Measurements from ENCODE around the gene VPS8. TPM values are rescaled to one million over a fixed set of nuclear protein-coding genes. Genes with fewer than 3 reads are reported as not detected.

The VPS8 gene
- total RNA-seq, 4 donors from 2014 or later = 23.7 to 61.8 (median 37.1) TPM

- H3K9me3 ChIP-seq = no peaks in the 10 kb centered on the region
- no peak overlapping the region for H3K4me3 ChIP-seq
- H3K36me3 ChIP-seq = no peaks in the 10 kb centered on the region
- 63 to 86% methylated on average over 1 of the region's 1 CpG for WGBS, 2 donors
- no peak for TF ChIP-seq POLR2A (IDR thresholded peaks at IDR 0.05)
- TF ChIP-seq, protein P1, sequence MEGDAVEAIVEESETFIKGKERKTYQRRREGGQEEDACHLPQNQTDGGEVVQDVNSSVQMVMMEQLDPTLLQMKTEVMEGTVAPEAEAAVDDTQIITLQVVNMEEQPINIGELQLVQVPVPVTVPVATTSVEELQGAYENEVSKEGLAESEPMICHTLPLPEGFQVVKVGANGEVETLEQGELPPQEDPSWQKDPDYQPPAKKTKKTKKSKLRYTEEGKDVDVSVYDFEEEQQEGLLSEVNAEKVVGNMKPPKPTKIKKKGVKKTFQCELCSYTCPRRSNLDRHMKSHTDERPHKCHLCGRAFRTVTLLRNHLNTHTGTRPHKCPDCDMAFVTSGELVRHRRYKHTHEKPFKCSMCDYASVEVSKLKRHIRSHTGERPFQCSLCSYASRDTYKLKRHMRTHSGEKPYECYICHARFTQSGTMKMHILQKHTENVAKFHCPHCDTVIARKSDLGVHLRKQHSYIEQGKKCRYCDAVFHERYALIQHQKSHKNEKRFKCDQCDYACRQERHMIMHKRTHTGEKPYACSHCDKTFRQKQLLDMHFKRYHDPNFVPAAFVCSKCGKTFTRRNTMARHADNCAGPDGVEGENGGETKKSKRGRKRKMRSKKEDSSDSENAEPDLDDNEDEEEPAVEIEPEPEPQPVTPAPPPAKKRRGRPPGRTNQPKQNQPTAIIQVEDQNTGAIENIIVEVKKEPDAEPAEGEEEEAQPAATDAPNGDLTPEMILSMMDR (IDR thresholded peaks at IDR 0.05) = no peak
- H3K4me1 ChIP-seq = no peaks in the 10 kb centered on the region
- DNase-seq = no peak
- no peak overlapping the region for H3K27ac ChIP-seq
- intact Hi-C loops (cut with DNase I) = no loop called here
- H3K27me3 ChIP-seq = no peaks in the 10 kb centered on the region
These were observed 269.6 kb downstream of the VPS8 start for GRCh38 chr3:185081521-185081920.

DNA sequence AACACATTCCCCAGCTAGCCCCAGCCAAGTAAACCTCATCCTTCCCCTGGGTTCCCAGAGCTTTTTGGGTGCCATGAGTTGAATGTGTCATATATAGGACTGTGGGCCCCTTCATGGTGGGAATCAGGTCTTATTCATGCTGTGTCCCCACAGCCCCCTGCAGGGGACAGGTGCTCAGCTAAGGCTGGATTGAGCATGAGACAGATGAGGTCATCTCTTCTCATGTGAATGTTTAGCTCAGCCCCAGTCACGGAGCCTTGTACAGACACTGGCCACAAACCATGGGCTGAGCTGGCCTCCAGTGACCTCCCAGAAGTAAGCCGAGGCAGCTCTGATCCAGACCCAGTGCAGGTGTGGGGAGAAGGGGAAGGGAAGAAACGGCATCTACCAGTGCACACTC lies 270.2 kb downstream of the VPS8 start:
- no peak overlapping the region for H3K4me3 ChIP-seq
- TF ChIP-seq, protein P1 (IDR thresholded peaks at IDR 0.05) = no peak
- no peak for TF ChIP-seq POLR2A (IDR thresholded peaks at IDR 0.05)
- intact Hi-C loops (cut with DNase I) = no loop called here
- no peak overlapping the region for H3K27ac ChIP-seq
- no peaks in the 10 kb centered on the region for H3K36me3 ChIP-seq
- H3K27me3 ChIP-seq = no peaks in the 10 kb centered on the region
- H3K4me1 ChIP-seq = no peaks in the 10 kb centered on the region
- WGBS, 2 donors = 51 to 100% methylated on average over 1 to 3 of the region's 3 CpGs
- no peaks in the 10 kb centered on the region for H3K9me3 ChIP-seq
- no peak for DNase-seq

GRCh38 chr3:185082829-185083228 lies 270.9 kb downstream of the VPS8 start:
- 71 to 82% methylated on average over 14 of the region's 14 CpGs for WGBS, 2 donors
- intact Hi-C loops (cut with DNase I) = no loop called here

GRCh38 chr3:185084402-185084801 lies 272.4 kb downstream of the VPS8 start:
- Histone ChIP-seq H3K36me3 (no peaks in the 10 kb centered on the region), H3K27ac (no peak overlapping the region), H3K27me3 (no peaks in the 10 kb centered on the region), H3K9me3 (no peaks in the 10 kb centered on the region), H3K4me3 (no peak overlapping the region), H3K4me1 (no peaks in the 10 kb centered on the region)
- DNase-seq = no peak
- 68 to 70% methylated on average over 3 to 5 of the region's 5 CpGs for whole genome bisulfite sequencing, 2 donors
- TF ChIP-seq, protein P1 (IDR thresholded peaks at IDR 0.05) = no peak
- TF ChIP-seq POLR2A (IDR thresholded peaks at IDR 0.05) = no peak
- intact Hi-C loops (cut with DNase I) = no loop called here

More at GRCh38 chr3:185082829-185083228, 270.9 kb downstream of the VPS8 start:
- DNase-seq = no peak
- Histone ChIP-seq H3K4me3 (no peak overlapping the region), H3K9me3 (no peaks in the 10 kb centered on the region), H3K36me3 (no peaks in the 10 kb centered on the region), H3K27me3 (no peaks in the 10 kb centered on the region), H3K4me1 (no peaks in the 10 kb centered on the region), H3K27ac (no peak overlapping the region)
- TF ChIP-seq, protein P1 (IDR thresholded peaks at IDR 0.05) = no peak
- TF ChIP-seq POLR2A (IDR thresholded peaks at IDR 0.05) = no peak

DNA sequence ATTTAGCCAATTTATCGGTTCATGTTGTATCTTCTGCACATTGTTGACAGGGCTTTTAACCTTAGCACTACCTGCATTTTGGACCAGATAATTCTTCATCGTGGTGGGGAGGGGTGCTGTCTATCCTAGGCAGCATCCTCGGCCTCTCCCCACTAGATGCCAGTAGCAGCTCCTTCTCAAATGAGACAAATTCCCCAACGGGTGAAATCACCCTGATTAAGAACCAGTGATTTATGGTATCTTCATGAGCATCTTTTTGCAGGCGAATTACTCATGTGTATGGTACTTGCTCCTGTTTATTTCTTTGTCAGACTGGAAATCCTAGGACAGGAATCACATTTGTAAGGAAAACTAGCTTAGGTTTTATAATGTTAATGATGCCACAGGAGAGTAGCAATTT lies 272.9 kb downstream of the VPS8 start:
- intact Hi-C loops (cut with DNase I) = no loop called here
- WGBS, 2 donors = 56 to 80% methylated on average over 5 of the region's 5 CpGs
- DNase-seq = no peak
- Histone ChIP-seq H3K27me3 (no peaks in the 10 kb centered on the region), H3K36me3 (no peaks in the 10 kb centered on the region), H3K4me1 (no peaks in the 10 kb centered on the region), H3K27ac (no peak overlapping the region), H3K9me3 (no peaks in the 10 kb centered on the region), H3K4me3 (no peak overlapping the region)
- TF ChIP-seq POLR2A (IDR thresholded peaks at IDR 0.05) = no peak
- TF ChIP-seq, protein P1 (IDR thresholded peaks at IDR 0.05) = peak in 3 of 6 experiments; percentile 4 to 22 (median 8)

Data from esophagus squamous epithelium (tissue), 5 donors.